Thoracic aorta (tissue), 2 donors: Measurements from ENCODE around the gene CLASRP. TPM values are rescaled to one million over a fixed set of nuclear protein-coding genes. Genes with fewer than 3 reads are reported as not detected.

Experiments
- ATAC-seq: fragments of 150-250 bp; one replicate; pipeline ENCODE4 v1.8.0; 2017; ENCODE audit warnings: low read depth; ENCODE audit not compliant: insufficient number of reproducible peaks, low FRiP score
- DNase-seq: peaks from one replicate; pipeline ENCODE4 v3.0.0-alpha.2; 2020; ENCODE audit warnings: low spot score
- H3K27ac ChIP-seq, 2 donors: fragments of 200-600 bp; sonication (generic); 1 replicate in 1 of 2; 2 replicates in 1 of 2; pipeline ENCODE4 v1.5.1; 2016; ENCODE audit warnings: mild to moderate bottlenecking in 2 of 2, moderate library complexity in 2 of 2
- H3K27me3 ChIP-seq: fragments of 200-600 bp; sonication (generic); replicated peaks from 2 replicates; pipeline ENCODE4 v1.6.0; 2016; ENCODE audit warnings: mild to moderate bottlenecking; ENCODE audit not compliant: insufficient read depth
- H3K36me3 ChIP-seq: fragments of 200-600 bp; sonication (generic); one replicate; pipeline ENCODE4 v1.5.1; 2016
- H3K4me1 ChIP-seq, 2 donors: fragments of 200-600 bp; sonication (generic); 1 replicate in 1 of 2; 2 replicates in 1 of 2; pipeline versions ENCODE4 v1.5.1 to v1.6.0; 2016; ENCODE audit warnings: low read depth in 2 of 2, mild to moderate bottlenecking in 1 of 2; ENCODE audit not compliant: control insufficient read depth in 1 of 2
- H3K4me3 ChIP-seq: fragments of 200-600 bp; sonication (generic); 2 replicates; pipeline ENCODE4 v1.5.1; 2016; ENCODE audit warnings: mild to moderate bottlenecking
- H3K9me3 ChIP-seq: fragments of 200-600 bp; sonication (generic); 2 replicates; pipeline ENCODE4 v1.5.1; 2016
- total RNA-seq, 2 donors: library from RNA; depleted of rRNA; stranded (reverse); fragments of >200 nt; gene quantifications; one replicate each; pipeline versions ENCODE4 v1.1.0 to v1.2.3, GENCODE V29; 2016
- TF ChIP-seq, protein P1 (sequence below): fragments of 200-600 bp; sonication (generic); IDR thresholded peaks from one replicate; pipeline ENCODE4 v1.5.1; 2019; ENCODE audit warnings: antibody characterized with exemption

Gene CLASRP
- total RNA-seq, 2 donors from 2014 or later = 119 to 300 TPM

DNA sequence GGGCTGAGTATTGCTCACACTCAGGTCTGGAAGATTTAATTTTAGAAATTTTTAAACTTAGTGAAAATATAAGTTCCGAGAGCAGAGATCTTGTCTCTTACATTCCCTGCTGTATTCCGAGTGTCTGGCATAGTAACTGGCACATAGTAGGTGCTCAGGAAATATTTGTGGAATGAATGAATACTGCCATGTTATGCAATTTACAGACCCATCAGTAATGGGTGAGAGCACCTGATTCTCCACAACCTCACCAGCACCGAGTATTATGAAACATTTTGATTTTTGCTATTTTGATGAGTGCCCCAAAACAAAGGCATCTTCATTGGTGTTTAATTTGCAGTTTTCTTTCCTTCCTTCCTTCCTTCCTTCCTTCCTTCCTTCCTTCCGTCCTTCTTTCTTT lies 15.8 kb upstream of the CLASRP start:
- no peaks in the 10 kb centered on the region for H3K4me1 ChIP-seq
- H3K36me3 ChIP-seq = peaks cover 6% of the 10 kb centered on the region
- ATAC-seq = no peak

DNA sequence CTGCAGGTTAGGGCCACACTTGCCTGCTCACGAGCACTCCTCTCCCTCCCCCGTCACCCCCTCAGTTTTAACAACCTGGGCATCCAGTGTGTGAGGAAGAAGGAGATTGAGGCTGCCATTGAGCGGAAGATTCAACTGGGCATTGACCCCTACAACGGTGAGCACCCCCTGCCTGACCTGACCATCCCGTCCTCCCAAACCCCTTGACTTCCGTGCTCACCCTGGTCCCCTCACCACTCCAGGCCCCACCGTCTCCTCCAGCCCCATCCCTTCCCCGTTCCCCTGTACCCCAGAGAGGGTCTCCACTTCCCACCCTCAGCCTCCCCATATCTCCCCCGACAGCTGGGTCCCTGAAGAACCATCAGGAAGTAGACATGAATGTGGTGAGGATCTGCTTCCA lies 13.6 kb upstream of the CLASRP start:
- Histone ChIP-seq H3K36me3 (peaks cover 14% of the 10 kb centered on the region), H3K4me3 (no peak overlapping the region), H3K4me1 (no peaks in the 10 kb centered on the region), H3K9me3 (no peaks in the 10 kb centered on the region), H3K27me3 (no peaks in the 10 kb centered on the region), H3K27ac (no peak overlapping the region)
- DNase-seq (no peak), ATAC-seq (no peak)
- TF ChIP-seq, protein P1, sequence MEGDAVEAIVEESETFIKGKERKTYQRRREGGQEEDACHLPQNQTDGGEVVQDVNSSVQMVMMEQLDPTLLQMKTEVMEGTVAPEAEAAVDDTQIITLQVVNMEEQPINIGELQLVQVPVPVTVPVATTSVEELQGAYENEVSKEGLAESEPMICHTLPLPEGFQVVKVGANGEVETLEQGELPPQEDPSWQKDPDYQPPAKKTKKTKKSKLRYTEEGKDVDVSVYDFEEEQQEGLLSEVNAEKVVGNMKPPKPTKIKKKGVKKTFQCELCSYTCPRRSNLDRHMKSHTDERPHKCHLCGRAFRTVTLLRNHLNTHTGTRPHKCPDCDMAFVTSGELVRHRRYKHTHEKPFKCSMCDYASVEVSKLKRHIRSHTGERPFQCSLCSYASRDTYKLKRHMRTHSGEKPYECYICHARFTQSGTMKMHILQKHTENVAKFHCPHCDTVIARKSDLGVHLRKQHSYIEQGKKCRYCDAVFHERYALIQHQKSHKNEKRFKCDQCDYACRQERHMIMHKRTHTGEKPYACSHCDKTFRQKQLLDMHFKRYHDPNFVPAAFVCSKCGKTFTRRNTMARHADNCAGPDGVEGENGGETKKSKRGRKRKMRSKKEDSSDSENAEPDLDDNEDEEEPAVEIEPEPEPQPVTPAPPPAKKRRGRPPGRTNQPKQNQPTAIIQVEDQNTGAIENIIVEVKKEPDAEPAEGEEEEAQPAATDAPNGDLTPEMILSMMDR = no peak

More for the DNA sequence above, 15.8 kb upstream of the CLASRP start:
- H3K4me3 ChIP-seq = no peak overlapping the region
- DNase-seq = no peak
- H3K9me3 ChIP-seq = no peaks in the 10 kb centered on the region
- no peak overlapping the region for H3K27ac ChIP-seq
- no peaks in the 10 kb centered on the region for H3K27me3 ChIP-seq
- TF ChIP-seq, protein P1 = no peak

DNA sequence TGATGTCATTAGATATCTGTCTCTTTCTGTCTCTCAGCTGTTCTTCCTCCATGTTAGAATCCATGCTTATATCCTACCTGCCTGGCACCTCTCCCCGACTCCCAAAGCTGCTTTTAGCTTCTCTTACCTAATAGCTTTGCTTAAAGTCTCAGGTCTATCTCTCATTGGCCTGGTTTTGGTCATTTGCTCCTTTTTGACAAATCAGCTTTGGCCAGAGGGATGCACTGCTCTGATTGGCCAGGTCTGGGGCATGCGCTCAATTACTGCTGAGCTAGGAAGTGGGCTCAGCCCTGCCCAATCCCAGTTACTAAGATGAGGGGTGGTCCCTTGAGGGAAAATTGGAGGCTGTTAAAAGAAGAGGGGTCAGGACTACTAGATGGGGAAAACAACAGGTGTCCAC lies 11.5 kb upstream of the CLASRP start:
- TF ChIP-seq, protein P1 = no peak
- no peaks in the 10 kb centered on the region for H3K27me3 ChIP-seq
- H3K27ac ChIP-seq = no peak overlapping the region
- peaks cover 20% of the 10 kb centered on the region for H3K36me3 ChIP-seq
- H3K4me3 ChIP-seq = no peak overlapping the region
- no peaks in the 10 kb centered on the region for H3K4me1 ChIP-seq
- no peak for DNase-seq
- no peaks in the 10 kb centered on the region for H3K9me3 ChIP-seq
- ATAC-seq = no peak

DNA sequence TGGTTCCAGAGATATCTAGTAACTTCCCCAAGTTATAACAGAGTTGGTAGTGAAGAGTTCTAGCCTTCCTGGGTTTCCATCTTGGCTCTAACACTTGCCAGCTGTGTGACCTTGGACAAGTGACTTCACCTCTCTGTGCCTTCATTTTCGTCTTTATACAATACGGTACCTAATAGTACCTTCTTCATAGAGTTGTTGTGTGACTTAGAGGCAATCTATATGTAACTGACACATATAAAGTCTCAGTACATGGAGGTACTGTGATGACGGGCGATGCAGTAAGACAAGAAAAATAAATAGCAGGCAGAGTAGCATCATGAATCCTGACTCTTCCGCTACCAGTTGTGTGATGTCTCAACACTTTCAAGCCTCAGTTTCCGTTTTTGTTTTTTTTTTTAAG lies 8.0 kb upstream of the CLASRP start:
- DNase-seq = no peak
- Histone ChIP-seq H3K9me3 (no peaks in the 10 kb centered on the region), H3K4me1 (no peaks in the 10 kb centered on the region), H3K27me3 (no peaks in the 10 kb centered on the region), H3K36me3 (peaks cover 32% of the 10 kb centered on the region), H3K4me3 (no peak overlapping the region), H3K27ac (no peak overlapping the region)
- no peak for ATAC-seq
- TF ChIP-seq, protein P1 = no peak

DNA sequence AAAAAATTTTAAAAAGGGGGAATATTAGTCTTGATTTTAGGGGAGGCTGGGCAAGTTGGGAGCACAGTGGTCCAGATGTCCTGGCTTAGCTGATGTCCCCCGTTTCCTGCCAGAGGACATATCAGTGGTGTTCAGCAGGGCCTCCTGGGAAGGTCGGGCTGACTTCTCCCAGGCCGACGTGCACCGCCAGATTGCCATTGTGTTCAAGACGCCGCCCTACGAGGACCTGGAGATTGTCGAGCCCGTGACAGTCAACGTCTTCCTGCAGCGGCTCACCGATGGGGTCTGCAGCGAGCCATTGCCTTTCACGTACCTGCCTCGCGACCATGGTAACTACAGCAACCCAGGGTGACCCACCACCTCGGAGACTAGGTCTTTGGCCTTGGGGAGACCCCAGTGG lies 6.4 kb upstream of the CLASRP start:
- DNase-seq (no peak), ATAC-seq (no peak)
- Histone ChIP-seq H3K4me1 (no peaks in the 10 kb centered on the region), H3K27me3 (no peaks in the 10 kb centered on the region), H3K4me3 (no peak overlapping the region), H3K9me3 (no peaks in the 10 kb centered on the region), H3K36me3 (peaks cover 29% of the 10 kb centered on the region), H3K27ac (no peak overlapping the region)
- TF ChIP-seq, protein P1 = no peak
